ENCODE data around the gene RAB6D. TPM values are rescaled to one million over a fixed set of nuclear protein-coding genes. Genes with fewer than 3 reads are reported as not detected.

RAB6D gene
- total and polyA plus RNA-seq, 2 experiments from 2014 or later = 0.37 TPM; not detected in 1

- Mint-ChIP-seq H3K4me1 (peaks cover 11% of the 10 kb centered on the region), H3K27me3 (ENCODE audit: insufficient read depth, low read depth, poor library complexity) (peaks cover 27% of the 10 kb centered on the region), H3K27ac (no peak overlapping the region), H3K9me3 (no peaks in the 10 kb centered on the region), H3K36me3 (ENCODE audit: low read depth) (no peaks in the 10 kb centered on the region), H3K4me3 (no peak overlapping the region)
- Histone ChIP-seq H3F3A (replicated peaks; ENCODE audit: low read depth) (no peaks in the 10 kb centered on the region), H3K27me3 (ENCODE audit: insufficient read depth) (peaks cover 33% of the 10 kb centered on the region), H3K9me2 (ENCODE audit: insufficient read depth) (no peaks in the 10 kb centered on the region), H3K4me1 (ENCODE audit: insufficient read depth) (no peaks in the 10 kb centered on the region), H4K20me1 (replicated peaks; ENCODE audit: insufficient read depth) (no peaks in the 10 kb centered on the region), H3K4me3 (no peak overlapping the region), H3K79me2 (replicated peaks; ENCODE audit: insufficient read depth) (no peaks in the 10 kb centered on the region), H3K27ac (ENCODE audit: low read depth) (no peak overlapping the region), H3K36me3 (ENCODE audit: insufficient read depth) (no peaks in the 10 kb centered on the region), H3K4me2 (no peak overlapping the region), H2AFZ (no peak overlapping the region)
- no peak for ATAC-seq
- TF ChIP-seq REST (IDR thresholded peaks at IDR 0.05; ENCODE audit: unreplicated experiment) = no peak
- TF ChIP-seq STAT1 (IDR thresholded peaks at IDR 0.05; ENCODE audit: unreplicated experiment) = no peak
- no peak for TF ChIP-seq EZH2phosphoT487 (IDR thresholded peaks at IDR 0.05; ENCODE audit: unreplicated experiment)
- no peak for TF ChIP-seq NANOG (IDR thresholded peaks at IDR 0.05; ENCODE audit: borderline replicate concordance)
- no peak for TF ChIP-seq ZNF114 (CRISPR knock-in tag; IDR thresholded peaks at IDR 0.05)
- TF ChIP-seq ZNF462 (CRISPR knock-in tag; IDR thresholded peaks at IDR 0.05) = no peak
- TF ChIP-seq POLR2AphosphoS5 (IDR thresholded peaks at IDR 0.05; ENCODE audit: low read depth) = no peak
- no peak for TF ChIP-seq CREB1 (CRISPR knock-in tag; IDR thresholded peaks at IDR 0.05; ENCODE audit: low read depth)
- no peak for TF ChIP-seq ZNF331 (CRISPR knock-in tag; IDR thresholded peaks at IDR 0.05; ENCODE audit: low read depth)
- no peak for TF ChIP-seq CTCF (conservative IDR thresholded peaks at IDR 0.05; ENCODE audit: low read depth in 2 of 2)
- TF ChIP-seq JUNB (IDR thresholded peaks at IDR 0.05; ENCODE audit: unreplicated experiment) = no peak
- TF ChIP-seq EZH2 (IDR thresholded peaks at IDR 0.05; ENCODE audit: low read depth, unreplicated experiment) = no peak
- DNase-seq (ENCODE audit: low spot score) = no peak
Observed at GRCh38 chr2:131366643-131367042, 2.7 kb upstream of the RAB6D start.
